Liver (tissue), 9 donors: ENCODE measurements around the gene IFRD2. TPM values are rescaled to one million over a fixed set of nuclear protein-coding genes. Genes with fewer than 3 reads are reported as not detected.
A peak's percentile ranks its signal among the peaks of the same experiment; 100 is the strongest.

ENCODE experiments used
- DNase-seq: peaks from one replicate; pipeline ENCODE4 v3.0.0-alpha.2; 2017; ENCODE audit warnings: low spot score
- H3K27ac ChIP-seq, 2 donors: one replicate each; pipeline ENCODE4 v1.7.0; 2013; ENCODE audit warnings: inconsistent platforms in 2 of 2, low read length in 2 of 2, control low read depth in 1 of 2, low read depth in 1 of 2, mild to moderate bottlenecking in 1 of 2
- H3K27me3 ChIP-seq, 4 donors: one replicate each; pipeline versions ENCODE4 v1.6.1 to v1.7.0; 2013; ENCODE audit warnings: low read length in 3 of 4, inconsistent platforms in 1 of 4, mild to moderate bottlenecking in 1 of 4, moderate library complexity in 1 of 4; ENCODE audit not compliant: control insufficient read depth in 4 of 4, insufficient read depth in 4 of 4
- H3K36me3 ChIP-seq, 4 donors: one replicate each; pipeline versions ENCODE4 v1.6.1 to v1.7.0; 2013; ENCODE audit warnings: low read length in 3 of 4, mild to moderate bottlenecking in 3 of 4, low read depth in 1 of 4, moderate library complexity in 1 of 4; ENCODE audit not compliant: control insufficient read depth in 4 of 4, insufficient read depth in 3 of 4
- H3K4me1 ChIP-seq, 4 donors: one replicate each; pipeline versions ENCODE4 v1.6.1 to v1.7.0; 2013; ENCODE audit warnings: low read length in 3 of 4, mild to moderate bottlenecking in 3 of 4, moderate library complexity in 1 of 4; ENCODE audit not compliant: control insufficient read depth in 4 of 4, insufficient read depth in 4 of 4
- H3K4me3 ChIP-seq, 3 donors: one replicate each; pipeline versions ENCODE4 v1.6.1 to v1.7.0; 2013; ENCODE audit warnings: low read length in 3 of 3, control low read depth in 1 of 3, low read depth in 1 of 3, mild to moderate bottlenecking in 1 of 3
- H3K9ac ChIP-seq, 2 donors: one replicate each; pipeline ENCODE4 v1.7.0; 2013; ENCODE audit warnings: low read length in 2 of 2, mild to moderate bottlenecking in 2 of 2, moderate library complexity in 2 of 2, control low read depth in 1 of 2, low read depth in 1 of 2
- H3K9me3 ChIP-seq, 4 donors: one replicate each; pipeline versions ENCODE4 v1.6.1 to v1.7.0; 2013; ENCODE audit warnings: low read length in 3 of 4; ENCODE audit not compliant: control insufficient read depth in 4 of 4
- EGR1 ChIP-seq, 2 donors: IDR thresholded peaks; 2 replicates each; pipeline ENCODE4 v1.6.1; 2016 to 2018; ENCODE audit warnings: antibody characterized with exemption in 2 of 2, low read depth in 2 of 2
- FOXA1 ChIP-seq: IDR thresholded peaks from 2 replicates; pipeline ENCODE4 v1.6.1; 2016; ENCODE audit warnings: antibody characterized with exemption
- FOXA2 ChIP-seq: IDR thresholded peaks from 2 replicates; pipeline ENCODE4 v1.6.1; 2016; ENCODE audit warnings: antibody characterized with exemption
- GABPA ChIP-seq, 2 donors: IDR thresholded peaks in 1 of 2; conservative IDR thresholded peaks in 1 of 2; 2 replicates each; pipeline ENCODE4 v1.6.1; 2016; ENCODE audit warnings: antibody characterized with exemption in 2 of 2, mild to moderate bottlenecking in 1 of 2, moderate library complexity in 1 of 2
- HNF4A ChIP-seq, 2 donors: conservative IDR thresholded peaks; 2 replicates each; pipeline ENCODE4 v1.6.1; 2016; ENCODE audit warnings: antibody characterized with exemption in 2 of 2, mild to moderate bottlenecking in 2 of 2
- HNF4G ChIP-seq: IDR thresholded peaks from 2 replicates; pipeline ENCODE4 v1.6.1; 2016; ENCODE audit warnings: antibody characterized with exemption
- JUND ChIP-seq, 2 donors: IDR thresholded peaks; 2 replicates each; pipeline ENCODE4 v1.6.1; 2016; ENCODE audit warnings: antibody characterized with exemption in 2 of 2
- NR2F2 ChIP-seq: IDR thresholded peaks from 2 replicates; pipeline ENCODE4 v1.6.1; 2016; ENCODE audit warnings: antibody characterized with exemption
- RAD21 ChIP-seq, 2 donors: IDR thresholded peaks; 2 replicates each; pipeline ENCODE4 v1.6.1; 2016; ENCODE audit warnings: antibody characterized with exemption in 2 of 2, mild to moderate bottlenecking in 2 of 2
- RXRA ChIP-seq, 2 donors: IDR thresholded peaks; 2 replicates each; pipeline ENCODE4 v1.6.1; 2017 to 2018; ENCODE audit warnings: antibody characterized with exemption in 2 of 2, mild to moderate bottlenecking in 1 of 2
- SP1 ChIP-seq: IDR thresholded peaks from 2 replicates; pipeline ENCODE4 v1.6.1; 2018; ENCODE audit warnings: antibody characterized with exemption, mild to moderate bottlenecking
- TAF1 ChIP-seq: conservative IDR thresholded peaks from 2 replicates; pipeline ENCODE4 v1.6.1; 2016; ENCODE audit warnings: antibody characterized with exemption, mild to moderate bottlenecking
- YY1 ChIP-seq: IDR thresholded peaks from 2 replicates; pipeline ENCODE4 v1.6.1; 2016; ENCODE audit warnings: antibody characterized with exemption, mild to moderate bottlenecking
- WGBS: extraction: QIAGEN DNeasy Blood & Tissue Kit; methylation state at CpG from one replicate; pipeline ENCODE4 v1.1.7; 2013; 5-methylcytosine and 5-hydroxymethylcytosine counted together
- polyA plus RNA-seq, 2 donors: library from polyadenylated mRNA; stranded (reverse) in 1 of 2; unstranded in 1 of 2; fragments of 200-250 nt in 1 of 2; fragments of >200 nt in 1 of 2; fragmentation: Nextera tagmentation in 1 of 2; extraction: Ambion mirVana in 1 of 2; gene quantifications; one replicate each; pipeline versions ENCODE4 v1.2.1 to v1.2.3, GENCODE V29; 2013 to 2015
- total RNA-seq, 2 donors: library from RNA; depleted of rRNA; stranded (reverse); fragments of >200 nt; gene quantifications; one replicate each; pipeline ENCODE4 v1.2.3, GENCODE V29; 2014
- TF ChIP-seq, protein P1 (sequence below): fragments of 150-350 bp; IDR thresholded peaks from 2 replicates; pipeline ENCODE4 v1.5.1; 2017; ENCODE audit warnings: improper control_type of control experiment, low read depth, low read length; ENCODE audit not compliant: missing input control
- TF ChIP-seq, protein P2 (sequence below): IDR thresholded peaks from 2 replicates; pipeline ENCODE4 v1.6.1; 2016; ENCODE audit warnings: antibody characterized with exemption
- TF ChIP-seq, protein P3 (sequence below): IDR thresholded peaks from 2 replicates; pipeline ENCODE4 v1.6.1; 2016; ENCODE audit warnings: antibody characterized with exemption
- TF ChIP-seq, protein P4 (sequence below): IDR thresholded peaks from 2 replicates; pipeline ENCODE4 v1.6.1; 2016; ENCODE audit warnings: antibody characterized with exemption
- TF ChIP-seq, protein P5 (sequence below): IDR thresholded peaks from 2 replicates; pipeline ENCODE4 v1.6.1; 2016; ENCODE audit warnings: antibody characterized with exemption, mild to moderate bottlenecking
- donor health status: healthy.
- donor health status: healthy.
- donor health status: healthy.
- donor health status: healthy.
- donor health status: healthy.

IFRD2 gene
- total and polyA plus RNA-seq, 4 donors: 55.7 to 91.2 (median 63.2) TPM

DNA sequence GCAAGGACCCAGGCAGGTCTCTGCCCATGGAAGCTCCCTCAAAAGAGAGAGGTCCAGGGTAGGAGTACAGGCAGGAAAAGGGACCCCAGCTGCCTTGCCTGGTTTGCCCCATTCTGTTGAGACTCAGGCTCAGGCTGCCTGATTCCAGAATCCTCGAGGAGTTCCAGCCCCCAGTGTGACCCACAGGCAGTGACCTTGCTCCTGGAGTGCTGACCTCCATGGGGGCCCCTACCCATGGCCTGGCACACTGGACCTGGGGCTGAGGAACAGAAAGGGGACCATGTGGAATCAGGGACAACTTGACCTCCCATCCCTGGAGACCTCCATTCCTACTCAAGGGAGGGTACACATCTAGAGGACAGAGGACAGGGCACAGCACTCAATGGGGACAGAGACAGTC is 26.7 kb downstream of the IFRD2 start:
- no peak for DNase-seq
- H3K9me3 ChIP-seq: no peaks in the 10 kb centered on the region
- H3K4me3 ChIP-seq: no peak overlapping the region
- H3K27ac ChIP-seq: peak overlapping the region in 1 of 2 donors; percentile 43
- WGBS: 74% methylated on average over 1 of the region's 1 CpG
- H3K36me3 ChIP-seq: no peaks in the 10 kb centered on the region
- H3K27me3 ChIP-seq: no peaks in the 10 kb centered on the region
- H3K9ac ChIP-seq: no peak overlapping the region
- H3K4me1 ChIP-seq: peaks cover 1 to 35% (median 10%) of the 10 kb centered on the region in 4 donors
- TF ChIP-seq TAF1: no peak
- no peak for TF ChIP-seq HNF4G
- TF ChIP-seq RAD21 (IDR thresholded peaks at IDR 0.05): no peak
- TF ChIP-seq, protein P1, sequence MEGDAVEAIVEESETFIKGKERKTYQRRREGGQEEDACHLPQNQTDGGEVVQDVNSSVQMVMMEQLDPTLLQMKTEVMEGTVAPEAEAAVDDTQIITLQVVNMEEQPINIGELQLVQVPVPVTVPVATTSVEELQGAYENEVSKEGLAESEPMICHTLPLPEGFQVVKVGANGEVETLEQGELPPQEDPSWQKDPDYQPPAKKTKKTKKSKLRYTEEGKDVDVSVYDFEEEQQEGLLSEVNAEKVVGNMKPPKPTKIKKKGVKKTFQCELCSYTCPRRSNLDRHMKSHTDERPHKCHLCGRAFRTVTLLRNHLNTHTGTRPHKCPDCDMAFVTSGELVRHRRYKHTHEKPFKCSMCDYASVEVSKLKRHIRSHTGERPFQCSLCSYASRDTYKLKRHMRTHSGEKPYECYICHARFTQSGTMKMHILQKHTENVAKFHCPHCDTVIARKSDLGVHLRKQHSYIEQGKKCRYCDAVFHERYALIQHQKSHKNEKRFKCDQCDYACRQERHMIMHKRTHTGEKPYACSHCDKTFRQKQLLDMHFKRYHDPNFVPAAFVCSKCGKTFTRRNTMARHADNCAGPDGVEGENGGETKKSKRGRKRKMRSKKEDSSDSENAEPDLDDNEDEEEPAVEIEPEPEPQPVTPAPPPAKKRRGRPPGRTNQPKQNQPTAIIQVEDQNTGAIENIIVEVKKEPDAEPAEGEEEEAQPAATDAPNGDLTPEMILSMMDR: no peak
- TF ChIP-seq JUND (IDR thresholded peaks at IDR 0.05): no peak
- TF ChIP-seq HNF4A (conservative IDR thresholded peaks at IDR 0.05): no peak
- TF ChIP-seq, protein P2, sequence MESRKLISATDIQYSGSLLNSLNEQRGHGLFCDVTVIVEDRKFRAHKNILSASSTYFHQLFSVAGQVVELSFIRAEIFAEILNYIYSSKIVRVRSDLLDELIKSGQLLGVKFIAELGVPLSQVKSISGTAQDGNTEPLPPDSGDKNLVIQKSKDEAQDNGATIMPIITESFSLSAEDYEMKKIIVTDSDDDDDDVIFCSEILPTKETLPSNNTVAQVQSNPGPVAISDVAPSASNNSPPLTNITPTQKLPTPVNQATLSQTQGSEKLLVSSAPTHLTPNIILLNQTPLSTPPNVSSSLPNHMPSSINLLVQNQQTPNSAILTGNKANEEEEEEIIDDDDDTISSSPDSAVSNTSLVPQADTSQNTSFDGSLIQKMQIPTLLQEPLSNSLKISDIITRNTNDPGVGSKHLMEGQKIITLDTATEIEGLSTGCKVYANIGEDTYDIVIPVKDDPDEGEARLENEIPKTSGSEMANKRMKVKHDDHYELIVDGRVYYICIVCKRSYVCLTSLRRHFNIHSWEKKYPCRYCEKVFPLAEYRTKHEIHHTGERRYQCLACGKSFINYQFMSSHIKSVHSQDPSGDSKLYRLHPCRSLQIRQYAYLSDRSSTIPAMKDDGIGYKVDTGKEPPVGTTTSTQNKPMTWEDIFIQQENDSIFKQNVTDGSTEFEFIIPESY: no peak
- no peak for TF ChIP-seq EGR1 (IDR thresholded peaks at IDR 0.05; ENCODE audit: low read depth in 2 of 2)
- no peak for TF ChIP-seq SP1
- no peak for TF ChIP-seq FOXA1
- TF ChIP-seq, protein P3, sequence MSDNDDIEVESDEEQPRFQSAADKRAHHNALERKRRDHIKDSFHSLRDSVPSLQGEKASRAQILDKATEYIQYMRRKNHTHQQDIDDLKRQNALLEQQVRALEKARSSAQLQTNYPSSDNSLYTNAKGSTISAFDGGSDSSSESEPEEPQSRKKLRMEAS: no peak
- no peak for TF ChIP-seq RXRA (IDR thresholded peaks at IDR 0.05)
- TF ChIP-seq, protein P4, sequence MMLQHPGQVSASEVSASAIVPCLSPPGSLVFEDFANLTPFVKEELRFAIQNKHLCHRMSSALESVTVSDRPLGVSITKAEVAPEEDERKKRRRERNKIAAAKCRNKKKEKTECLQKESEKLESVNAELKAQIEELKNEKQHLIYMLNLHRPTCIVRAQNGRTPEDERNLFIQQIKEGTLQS: no peak
- TF ChIP-seq GABPA (IDR thresholded peaks at IDR 0.05 in 1 of 2, conservative IDR thresholded peaks at IDR 0.05 in 1 of 2): no peak
- TF ChIP-seq, protein P5, sequence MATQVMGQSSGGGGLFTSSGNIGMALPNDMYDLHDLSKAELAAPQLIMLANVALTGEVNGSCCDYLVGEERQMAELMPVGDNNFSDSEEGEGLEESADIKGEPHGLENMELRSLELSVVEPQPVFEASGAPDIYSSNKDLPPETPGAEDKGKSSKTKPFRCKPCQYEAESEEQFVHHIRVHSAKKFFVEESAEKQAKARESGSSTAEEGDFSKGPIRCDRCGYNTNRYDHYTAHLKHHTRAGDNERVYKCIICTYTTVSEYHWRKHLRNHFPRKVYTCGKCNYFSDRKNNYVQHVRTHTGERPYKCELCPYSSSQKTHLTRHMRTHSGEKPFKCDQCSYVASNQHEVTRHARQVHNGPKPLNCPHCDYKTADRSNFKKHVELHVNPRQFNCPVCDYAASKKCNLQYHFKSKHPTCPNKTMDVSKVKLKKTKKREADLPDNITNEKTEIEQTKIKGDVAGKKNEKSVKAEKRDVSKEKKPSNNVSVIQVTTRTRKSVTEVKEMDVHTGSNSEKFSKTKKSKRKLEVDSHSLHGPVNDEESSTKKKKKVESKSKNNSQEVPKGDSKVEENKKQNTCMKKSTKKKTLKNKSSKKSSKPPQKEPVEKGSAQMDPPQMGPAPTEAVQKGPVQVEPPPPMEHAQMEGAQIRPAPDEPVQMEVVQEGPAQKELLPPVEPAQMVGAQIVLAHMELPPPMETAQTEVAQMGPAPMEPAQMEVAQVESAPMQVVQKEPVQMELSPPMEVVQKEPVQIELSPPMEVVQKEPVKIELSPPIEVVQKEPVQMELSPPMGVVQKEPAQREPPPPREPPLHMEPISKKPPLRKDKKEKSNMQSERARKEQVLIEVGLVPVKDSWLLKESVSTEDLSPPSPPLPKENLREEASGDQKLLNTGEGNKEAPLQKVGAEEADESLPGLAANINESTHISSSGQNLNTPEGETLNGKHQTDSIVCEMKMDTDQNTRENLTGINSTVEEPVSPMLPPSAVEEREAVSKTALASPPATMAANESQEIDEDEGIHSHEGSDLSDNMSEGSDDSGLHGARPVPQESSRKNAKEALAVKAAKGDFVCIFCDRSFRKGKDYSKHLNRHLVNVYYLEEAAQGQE: no peak
- no peak for TF ChIP-seq YY1
- no peak for TF ChIP-seq NR2F2
- no peak for TF ChIP-seq FOXA2
